ENCODE measurements around the gene C2.

Gene C2

GRCh38 chr6:31935823-31936222, 8.3 kb downstream of the C2 start:
- no peak overlapping the region for H3K4me3 ChIP-seq (ENCODE audit: low read depth, low read length)
- no peak for DNase-seq (ENCODE audit: low read depth)
- no peak for TF ChIP-seq CTCF (IDR thresholded peaks at IDR 0.05; ENCODE audit: insufficient read depth, low read depth, low read length, missing control alignments)

- DNase-seq (ENCODE audit: low read depth) = no peak
- no peak for TF ChIP-seq CTCF (IDR thresholded peaks at IDR 0.05; ENCODE audit: insufficient read depth, low read depth, low read length, missing control alignments)
- H3K4me3 ChIP-seq (ENCODE audit: low read depth, low read length) = no peak overlapping the region
Measured at GRCh38 chr6:31940256-31940664, 12.7 kb downstream of the C2 start.

GRCh38 chr6:31943742-31944141, 16.2 kb downstream of the C2 start:
- no peak for TF ChIP-seq CTCF (IDR thresholded peaks at IDR 0.05; ENCODE audit: insufficient read depth, low read depth, low read length, missing control alignments)
- DNase-seq (ENCODE audit: low read depth) = no peak
- H3K4me3 ChIP-seq (ENCODE audit: low read depth, low read length) = no peak overlapping the region

- no peak for DNase-seq (ENCODE audit: low read depth)
- no peak for TF ChIP-seq CTCF (IDR thresholded peaks at IDR 0.05; ENCODE audit: insufficient read depth, low read depth, low read length, missing control alignments)
- no peak overlapping the region for H3K4me3 ChIP-seq (ENCODE audit: low read depth, low read length)
Measured at GRCh38 chr6:31945154-31945506, 17.6 kb downstream of the C2 start.

- no peak for TF ChIP-seq CTCF (IDR thresholded peaks at IDR 0.05; ENCODE audit: insufficient read depth, low read depth, low read length, missing control alignments)
- no peak for DNase-seq (ENCODE audit: low read depth)
- H3K4me3 ChIP-seq (ENCODE audit: low read depth, low read length) = no peak within 1 kb of the TSS
Measured at GRCh38 chr6:31945507-31946369, 18.2 kb downstream of the C2 start, which contains the start of gene CFB. CFB (plus strand) TSS chr6:31946095; CDS start chr6:31946222, 127 bp downstream.

GRCh38 chr6:31946370-31946885, 18.9 kb downstream of the C2 start:
- no peak for TF ChIP-seq CTCF (IDR thresholded peaks at IDR 0.05; ENCODE audit: insufficient read depth, low read depth, low read length, missing control alignments)
- DNase-seq (ENCODE audit: low read depth) = no peak
- no peak overlapping the region for H3K4me3 ChIP-seq (ENCODE audit: low read depth, low read length)
